CD4-positive, alpha-beta T cell treated with Interleukin-15 for 4 hours (primary cell): ENCODE measurements around the gene PSMD5.

Experiments used
- DNase-seq: peaks from one replicate; pipeline ENCODE4 v3.0.0-alpha.2; 2020; ENCODE audit warnings: low spot score

The PSMD5 gene

GRCh38 chr9:120855827-120856670, 13.3 kb upstream of the PSMD5 start:
- DNase-seq: no peak

GRCh38 chr9:120854596-120855327, 12.0 kb upstream of the PSMD5 start:
- DNase-seq: no peak

- no peak for DNase-seq
These were observed 10.5 kb upstream of the PSMD5 start for GRCh38 chr9:120853198-120853597.

- no peak for DNase-seq
These were observed 9.7 kb upstream of the PSMD5 start for GRCh38 chr9:120852240-120853010.

GRCh38 chr9:120851449-120851848, 8.7 kb upstream of the PSMD5 start:
- DNase-seq: no peak

GRCh38 chr9:120850315-120850714, 7.6 kb upstream of the PSMD5 start:
- DNase-seq: no peak

- no peak for DNase-seq
These were observed 4.2 kb upstream of the PSMD5 start for GRCh38 chr9:120846906-120847305.

GRCh38 chr9:120846251-120846889, 3.6 kb upstream of the PSMD5 start:
- peak; percentile 74 for DNase-seq

GRCh38 chr9:120845255-120845654, 2.5 kb upstream of the PSMD5 start:
- DNase-seq: peak; percentile 71

GRCh38 chr9:120841930-120842684, 615 bp downstream of the PSMD5 start:
- DNase-seq: no peak

- no peak for DNase-seq
These were observed 3.6 kb downstream of the PSMD5 start for GRCh38 chr9:120839146-120839545.

- DNase-seq: no peak
These were observed 4.8 kb downstream of the PSMD5 start for GRCh38 chr9:120837921-120838320.

- DNase-seq: no peak
These were observed 9.4 kb downstream of the PSMD5 start for GRCh38 chr9:120833325-120833724.

GRCh38 chr9:120832807-120833206, 9.9 kb downstream of the PSMD5 start:
- DNase-seq: no peak

GRCh38 chr9:120830865-120831264, 11.9 kb downstream of the PSMD5 start:
- no peak for DNase-seq

- no peak for DNase-seq
These were observed 12.6 kb downstream of the PSMD5 start for GRCh38 chr9:120830151-120830550.

GRCh38 chr9:120829650-120830049, 13.1 kb downstream of the PSMD5 start:
- DNase-seq: no peak

GRCh38 chr9:120820095-120820494, 22.6 kb downstream of the PSMD5 start:
- no peak for DNase-seq

GRCh38 chr9:120818595-120818994, 24.1 kb downstream of the PSMD5 start:
- no peak for DNase-seq

- DNase-seq: no peak
These were observed 27.6 kb downstream of the PSMD5 start for GRCh38 chr9:120815075-120815474.

- DNase-seq: no peak
These were observed 33.8 kb downstream of the PSMD5 start for GRCh38 chr9:120808931-120809330.
